Stimulated activated CD8-positive, alpha-beta memory T cell treated with anti-CD3 and anti-CD28 coated beads, Interleukin-15, amount 100 ng/mL, for 4 hours (primary cell): ENCODE results near the gene ZBTB18.
"Not testable (repeated sequence)": the region's sequence is repeated elsewhere in the genome, so short reads cannot be mapped to it uniquely, and the experiment has no call there.

ENCODE experiments used
- DNase-seq, 2 donors: peaks; one replicate each; pipeline ENCODE4 v3.0.0-alpha.2; 2020; ENCODE audit warnings: low read depth in 2 of 2

The ZBTB18 gene

DNA sequence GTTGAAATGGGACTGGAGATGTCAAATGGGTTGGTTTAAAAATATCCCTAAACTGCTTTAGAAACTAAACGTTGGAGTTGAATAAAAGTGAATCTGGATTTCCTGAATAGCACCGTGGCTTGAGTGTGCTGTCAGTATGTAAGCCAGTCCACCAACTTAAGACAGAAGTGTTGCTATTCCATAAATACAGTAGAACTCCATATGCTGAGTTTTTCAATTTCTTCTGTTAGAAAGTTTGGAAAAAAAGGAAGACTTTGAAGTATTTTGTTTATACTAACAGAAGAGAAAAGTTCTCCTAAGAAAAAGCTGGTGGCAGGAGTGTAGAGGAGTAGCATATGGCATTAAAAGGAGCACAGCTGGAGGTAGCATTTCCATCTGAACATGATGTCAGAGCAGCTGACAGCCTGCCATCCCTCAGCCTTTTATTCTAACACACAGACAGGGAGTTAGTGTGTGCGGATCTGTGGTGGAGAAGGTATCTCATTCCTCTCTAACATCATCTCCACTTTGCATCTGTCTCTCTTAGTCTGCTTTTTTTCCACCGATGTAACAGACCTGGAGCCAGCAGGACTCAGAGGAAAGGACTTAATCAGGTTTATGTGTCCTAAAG, at the start of gene ZBTB18:
Gene ZBTB18 (plus strand): TSS at position 449 of the 610 bp plus-strand sequence. CDS start 149 bp downstream, at position 598.
- no peak for DNase-seq

DNA sequence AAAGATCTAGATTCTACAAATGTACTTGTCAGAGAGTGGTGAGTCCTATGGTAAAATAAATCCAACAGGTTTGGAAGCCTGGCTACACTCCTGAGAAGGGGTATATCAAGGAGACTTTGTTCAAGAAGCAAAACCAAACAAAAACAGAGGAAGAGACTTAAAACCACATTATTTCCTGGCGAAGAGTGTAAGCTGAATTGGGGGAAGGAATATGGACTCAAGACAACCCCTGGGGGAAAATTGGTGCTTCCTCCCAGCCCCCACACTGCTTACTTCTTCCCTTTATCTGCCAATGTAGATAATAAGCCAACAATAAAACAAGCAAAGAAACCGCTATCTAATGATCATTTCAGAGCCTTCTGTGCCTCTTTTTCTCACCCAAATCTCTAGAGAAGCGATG, 48.4 kb upstream of the ZBTB18 start:
- no peak for DNase-seq

GRCh38 chr1:244005455-244005854, 45.6 kb upstream of the ZBTB18 start:
- no peak for DNase-seq

- DNase-seq, result no peak
Measured at GRCh38 chr1:244006381-244006901, 44.6 kb upstream of the ZBTB18 start.

GRCh38 chr1:244006961-244007360, 44.1 kb upstream of the ZBTB18 start:
- DNase-seq, result no peak

DNA sequence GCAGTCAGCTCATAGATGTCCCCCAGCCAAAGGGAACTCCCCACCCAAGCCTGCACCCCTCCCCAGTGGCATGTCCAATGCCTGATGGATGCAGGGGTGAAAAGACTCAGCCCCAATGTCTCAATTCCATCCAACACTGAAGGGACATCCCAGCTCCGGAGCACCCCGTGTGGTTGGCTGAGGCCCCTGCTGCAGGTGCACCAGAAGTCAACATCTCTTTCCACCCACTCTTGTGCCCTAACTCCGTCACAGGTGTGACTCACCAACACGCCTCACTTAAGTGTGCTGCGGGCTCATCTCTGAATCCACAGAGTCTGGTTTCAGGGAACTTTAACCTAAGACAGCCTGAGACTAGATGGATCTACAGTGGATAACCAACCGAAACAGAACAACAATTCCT, 40.9 kb upstream of the ZBTB18 start:
- peak; percentile 3 to 7 for DNase-seq

DNA sequence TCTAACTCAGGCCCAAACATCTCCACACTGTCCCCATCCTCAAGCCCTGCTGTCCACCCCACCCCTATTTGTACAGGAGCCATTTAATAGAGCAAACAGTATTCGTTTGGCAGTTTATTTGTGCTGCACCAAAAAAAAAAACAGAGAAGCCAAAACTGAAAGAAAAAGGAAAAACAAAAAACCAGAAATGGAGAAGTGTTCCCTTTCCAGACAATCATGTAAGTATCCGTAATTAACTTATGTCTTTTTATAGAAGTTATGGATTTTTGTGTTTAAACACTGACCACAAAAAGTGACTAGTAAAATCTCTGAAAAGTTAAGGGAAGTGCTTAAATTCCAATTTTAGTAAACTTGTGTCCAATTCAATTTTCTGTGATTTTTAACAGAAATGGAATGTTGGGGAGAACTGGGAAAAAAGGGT, 40.4 kb upstream of the ZBTB18 start:
- no peak for DNase-seq

DNA sequence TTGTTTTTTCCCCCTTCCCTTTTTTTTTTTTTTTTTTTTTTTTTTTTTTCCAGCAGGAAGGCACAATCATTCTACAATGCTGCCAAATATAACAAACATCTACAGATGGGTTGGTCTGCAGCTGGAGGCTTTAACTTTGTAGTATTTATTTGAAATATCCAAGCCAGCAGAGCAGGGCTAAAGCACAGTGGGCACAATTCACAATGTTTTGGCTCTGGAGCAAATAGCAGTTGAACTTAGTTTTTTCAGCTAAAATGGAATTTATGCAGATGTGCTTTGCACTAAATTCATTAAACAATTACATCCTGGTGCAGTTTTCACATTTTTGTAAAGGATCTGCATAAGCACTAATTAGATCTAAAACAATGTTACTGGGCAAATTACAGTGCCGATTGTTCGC, 39.8 kb upstream of the ZBTB18 start:
- DNase-seq, result no peak

GRCh38 chr1:244011786-244012185, 39.3 kb upstream of the ZBTB18 start:
- no peak for DNase-seq

GRCh38 chr1:244012202-244012601, 38.9 kb upstream of the ZBTB18 start:
- no peak for DNase-seq

DNA sequence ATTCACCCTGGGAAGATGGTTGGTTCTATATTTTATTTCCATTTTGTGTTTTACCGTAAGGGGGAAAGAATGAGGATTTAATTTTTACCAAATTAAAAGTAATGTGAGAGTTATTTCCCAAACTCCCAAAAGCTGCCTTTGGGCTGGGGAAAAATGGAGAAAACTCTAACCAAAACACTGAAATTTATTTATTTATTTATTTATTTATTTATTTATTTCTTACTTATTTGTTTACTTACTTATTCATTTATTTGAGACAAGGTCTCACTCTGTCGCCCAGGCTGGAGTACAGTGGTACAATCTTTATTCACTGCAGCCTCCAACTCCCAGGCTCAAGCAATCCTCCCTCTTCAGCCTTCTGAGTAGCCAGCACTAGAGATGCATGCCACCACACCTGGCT, 38.0 kb upstream of the ZBTB18 start:
- DNase-seq, result no peak

DNA sequence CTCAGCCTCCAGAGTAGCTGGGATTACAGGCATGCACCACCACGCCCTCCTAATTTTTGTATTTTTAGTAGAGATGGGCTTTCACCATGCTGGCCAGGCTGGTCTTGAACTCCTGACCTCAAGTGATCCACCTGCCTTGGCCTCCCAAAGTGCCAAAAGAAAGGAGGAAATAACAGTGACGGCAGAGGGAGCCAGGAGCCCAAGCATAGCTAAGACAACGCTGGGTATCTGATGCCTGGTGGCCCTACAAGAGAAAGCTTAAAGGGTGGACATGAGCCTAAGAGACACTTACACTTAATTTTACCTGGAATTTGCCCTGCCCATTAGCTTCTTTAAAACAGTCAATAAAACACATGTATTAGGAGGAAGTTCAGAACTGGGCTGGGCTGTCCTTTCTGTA, 36.2 kb upstream of the ZBTB18 start:
- DNase-seq, result not testable (repeated sequence)

GRCh38 chr1:244019982-244020485, 31.0 kb upstream of the ZBTB18 start:
- DNase-seq, result no peak

- no peak for DNase-seq
Measured at GRCh38 chr1:244021427-244021826, 29.7 kb upstream of the ZBTB18 start.

DNA sequence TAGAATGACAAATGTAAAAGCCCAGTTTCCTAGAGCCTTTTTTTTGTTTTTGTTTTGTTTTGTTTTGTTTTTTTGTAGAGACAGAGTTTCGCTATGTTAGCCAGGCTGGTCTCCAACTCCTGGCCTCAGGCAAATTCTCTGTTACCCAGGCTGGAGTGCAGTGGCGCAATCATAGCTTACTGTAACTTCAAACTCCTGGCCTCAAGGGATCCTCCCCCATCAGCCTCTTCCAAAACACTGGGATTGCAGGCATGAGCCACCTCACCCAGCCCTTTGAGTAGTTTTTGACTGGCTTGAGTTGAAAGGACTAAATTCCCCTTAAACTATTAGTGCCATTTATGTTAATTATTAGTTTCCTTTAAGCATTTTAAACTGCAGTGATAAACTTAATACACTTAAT, 28.8 kb upstream of the ZBTB18 start:
- DNase-seq, result no peak

DNA sequence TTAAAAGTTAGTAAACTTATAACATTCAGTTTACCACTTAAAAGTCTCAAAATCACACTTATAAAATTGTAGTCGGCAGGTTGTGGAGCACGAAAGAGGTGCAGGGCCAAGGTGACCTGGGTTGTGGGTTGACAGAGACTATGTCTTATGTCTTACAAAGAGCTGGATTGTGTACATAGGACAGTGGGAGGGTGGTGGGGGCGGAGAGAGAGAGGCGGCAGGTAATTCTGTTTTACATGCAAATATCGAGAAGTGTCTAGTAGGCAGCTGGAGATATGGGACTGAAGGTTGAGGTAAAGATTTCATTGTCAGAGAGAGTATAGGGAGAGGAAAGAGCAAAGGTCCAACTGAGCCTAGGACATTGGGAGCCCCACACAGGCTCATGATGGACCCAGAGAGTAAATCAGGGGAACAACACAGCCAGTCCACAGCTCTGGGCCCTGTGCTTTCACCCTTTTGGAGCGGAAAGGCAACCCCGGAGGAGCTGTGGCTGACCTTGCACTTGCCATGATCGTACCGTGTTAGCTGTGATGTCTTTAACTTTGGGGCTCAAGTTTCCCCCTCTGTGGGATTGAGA, 28.1 kb upstream of the ZBTB18 start:
- DNase-seq, result no peak

- DNase-seq, result no peak
Measured at GRCh38 chr1:244027491-244028145, 23.5 kb upstream of the ZBTB18 start.

DNA sequence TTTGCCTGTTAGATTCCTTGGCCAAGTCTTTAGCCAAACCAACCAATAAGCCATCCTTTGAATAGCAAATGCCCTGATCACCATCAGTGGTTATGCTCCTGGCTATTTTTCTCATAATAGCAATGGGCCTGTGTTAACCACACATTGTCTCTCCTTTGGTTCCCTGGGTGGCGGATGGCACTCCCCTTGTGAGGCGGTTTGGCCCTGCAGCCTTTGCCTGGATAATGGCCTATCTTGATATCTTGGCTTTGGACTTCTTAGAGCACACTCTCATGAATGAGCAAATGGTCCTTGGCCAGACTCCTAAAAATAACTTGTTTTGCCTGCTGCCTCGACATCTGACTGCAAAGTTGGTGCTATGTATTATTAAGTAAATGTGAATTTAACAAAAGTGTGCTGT, 22.4 kb upstream of the ZBTB18 start:
- no peak for DNase-seq

- no peak for DNase-seq
Measured at GRCh38 chr1:244029124-244029523, 22.0 kb upstream of the ZBTB18 start.

GRCh38 chr1:244030481-244031040, 20.5 kb upstream of the ZBTB18 start:
- no peak for DNase-seq

DNA sequence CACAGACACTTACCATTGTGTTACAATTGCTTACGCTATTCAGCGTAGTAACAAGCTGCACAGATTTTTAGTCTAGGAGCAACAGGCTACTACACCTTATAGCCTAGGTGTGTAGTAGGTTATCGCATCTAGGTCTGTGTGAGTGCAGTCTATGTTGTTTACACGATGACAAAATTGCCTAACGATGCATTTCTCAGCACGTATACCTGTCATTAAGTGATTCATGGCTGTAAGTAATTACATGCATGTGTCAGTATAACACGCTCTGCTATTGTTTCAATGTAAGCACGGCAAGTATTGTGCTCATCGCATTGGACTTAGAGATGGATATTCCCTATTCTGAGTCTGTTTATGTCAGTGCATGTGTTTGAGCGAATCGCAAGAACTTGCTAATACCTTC, 15.7 kb upstream of the ZBTB18 start:
- no peak for DNase-seq

GRCh38 chr1:244037252-244037651, 13.8 kb upstream of the ZBTB18 start:
- no peak for DNase-seq
